Esophagus muscularis mucosa (tissue), 4 donors: ENCODE results near the gene DTNBP1.

Source experiments
- CTCF ChIP-seq, 3 experiments: fragments of 200-600 bp in 2 of 3; fragments of 450-650 bp in 1 of 3; sonication (generic) in 2 of 3; IDR thresholded peaks; one replicate each; pipeline ENCODE4 v1.5.1; 2017 to 2019; ENCODE audit warnings: antibody characterized with exemption in 3 of 3, mild to moderate bottlenecking in 2 of 3, moderate library complexity in 1 of 3
- EP300 ChIP-seq: sonication (generic); formaldehyde crosslinking; IDR thresholded peaks from one replicate; pipeline ENCODE4 v1.6.1; 2017; ENCODE audit warnings: antibody characterized with exemption
- POLR2A ChIP-seq: fragments of 450-650 bp; IDR thresholded peaks from one replicate; pipeline ENCODE4 v1.6.1; 2017; ENCODE audit warnings: antibody characterized with exemption, moderate library complexity, mild to moderate bottlenecking, low read depth
- POLR2AphosphoS5 ChIP-seq, 2 donors: sonication (generic); formaldehyde crosslinking; IDR thresholded peaks; one replicate each; pipeline ENCODE4 v1.6.1; 2017; ENCODE audit warnings: antibody characterized with exemption in 2 of 2

GRCh38 chr6:15480525-15480924 is 182.3 kb downstream of the DTNBP1 start:
- no peak for TF ChIP-seq POLR2A
- TF ChIP-seq POLR2AphosphoS5 (IDR thresholded peaks at IDR 0.05): no peak
- TF ChIP-seq EP300: no peak
- TF ChIP-seq CTCF (IDR thresholded peaks at IDR 0.05): no peak
